Activated CD4-positive, alpha-beta memory T cell treated with anti-CD3 and anti-CD28 coated beads for 36 hours (primary cell): ENCODE measurements around the gene MED13L. TPM values are rescaled to one million over a fixed set of nuclear protein-coding genes. Genes with fewer than 3 reads are reported as not detected.
A peak's percentile ranks its signal among the peaks of the same experiment; 100 is the strongest.

ENCODE experiments used
- CTCF ChIA-PET: fragments of 350-600 bp; sonication (Branson Sonifier 250); formaldehyde crosslinking; loops from one replicate; lab custom pipeline; 2021; ENCODE audit warnings: antibody characterized with exemption, inconsistent platforms; lab: Charles Lee
- POLR2A ChIA-PET: fragments of 350-600 bp; sonication (Branson Sonifier 250); formaldehyde crosslinking; loops from one replicate; lab custom pipeline; 2021; ENCODE audit warnings: antibody characterized with exemption; lab: Charles Lee
- DNase-seq: peaks from one replicate; pipeline ENCODE4 v3.0.0-alpha.2; 2020
- H3K27ac Mint-ChIP-seq: one replicate; pipeline ENCODE4 v1.8.0; 2021; ENCODE audit warnings: mixed read lengths
- H3K27me3 Mint-ChIP-seq: one replicate; pipeline ENCODE4 v1.8.0; 2021; ENCODE audit warnings: mixed read lengths
- H3K36me3 Mint-ChIP-seq: one replicate; pipeline ENCODE4 v1.8.0; 2021; ENCODE audit warnings: mixed read lengths
- H3K4me1 Mint-ChIP-seq: one replicate; pipeline ENCODE4 v1.8.0; 2021; ENCODE audit warnings: low read depth, mixed read lengths
- H3K4me3 Mint-ChIP-seq: one replicate; pipeline ENCODE4 v1.8.0; 2021; ENCODE audit warnings: mild to moderate bottlenecking, mixed read lengths
- H3K9me3 Mint-ChIP-seq: one replicate; pipeline ENCODE4 v1.8.0; 2021; ENCODE audit warnings: mixed read lengths
- intact Hi-C: fragments of 100-400 bp; cut with micrococcal nuclease; formaldehyde crosslinking; loops from one replicate; pipeline ENCODE4 v1.15.1; 2023
- total RNA-seq, 2 experiments: library from RNA; stranded (reverse); gene quantifications; one replicate each; pipeline ENCODE4 v1.2.3, GENCODE V29; 2021

The MED13L gene
- total RNA-seq, 2 experiments from 2014 or later: 37.7 to 41.4 TPM

DNA sequence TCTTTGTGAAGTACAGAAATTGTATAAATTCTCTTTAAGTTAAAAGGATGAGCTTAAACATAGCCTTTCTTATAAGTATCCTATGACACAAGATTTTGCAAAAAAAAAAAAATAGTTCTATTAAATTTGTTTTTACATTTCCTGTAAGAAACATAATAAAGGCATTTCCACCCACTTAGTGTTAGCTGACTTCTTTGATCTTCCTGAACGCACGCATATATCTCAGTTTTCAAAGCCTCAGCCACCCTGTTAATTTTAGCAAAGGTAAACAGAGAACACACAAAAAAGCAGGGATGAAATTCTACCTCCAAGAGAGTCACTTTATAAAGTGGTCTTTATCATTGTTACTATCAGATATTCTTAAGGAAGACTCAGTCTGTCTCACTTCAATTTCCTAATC, 277.9 kb downstream of the MED13L start:
- Mint-ChIP-seq H3K27me3 (no peaks in the 10 kb centered on the region), H3K4me3 (no peak overlapping the region), H3K9me3 (no peaks in the 10 kb centered on the region), H3K27ac (peak overlapping the region; percentile 28), H3K36me3 (peaks cover 8% of the 10 kb centered on the region), H3K4me1 (peaks cover 8% of the 10 kb centered on the region)
- ChIA-PET CTCF (interaction anchor here (0.6 to 2.2 kb wide), 10 partner anchors 11 to 723 kb away, joined by 3 to 15 read pairs (median 3); no protein-coding TSS in a partner anchor), POLR2A (no interaction called here)
- intact Hi-C loops: loop anchor here (2.0 to 10.0 kb wide), 5 partner anchors 198 to 705 kb away; partner anchors contain the start of gene MED13L
- no peak for DNase-seq

DNA sequence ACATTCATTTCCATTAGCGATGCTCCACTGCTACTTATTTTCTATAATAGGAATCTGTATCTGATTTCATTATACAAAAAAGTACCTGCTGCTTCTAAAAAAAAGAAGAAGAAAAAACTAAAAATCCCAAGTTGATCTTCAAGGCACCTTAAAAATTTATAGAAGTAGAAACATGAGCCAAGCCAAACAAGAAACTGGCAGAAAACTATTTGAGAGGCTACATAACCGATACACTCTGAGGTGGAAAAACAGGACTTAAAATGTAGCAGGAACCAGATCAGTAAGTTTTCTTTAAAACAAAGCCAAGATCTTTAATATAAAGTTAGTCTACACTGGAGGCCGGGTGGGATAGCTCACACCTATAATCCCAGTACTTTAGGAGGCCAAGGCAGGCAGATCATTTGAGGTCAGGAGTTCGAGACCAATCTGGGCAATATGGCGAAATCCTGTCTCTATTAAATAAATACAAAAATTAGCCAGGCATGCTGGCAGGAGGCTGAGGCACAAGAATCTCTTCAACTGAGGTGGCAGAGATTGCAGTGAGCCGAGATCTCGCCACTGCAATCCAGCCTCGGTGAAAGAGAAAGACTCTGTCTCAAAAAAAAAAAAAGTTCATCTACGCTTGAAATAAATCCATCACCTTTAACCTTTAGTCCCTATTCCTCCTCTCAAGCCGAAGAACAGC, 278.6 kb downstream of the MED13L start:
- Mint-ChIP-seq H3K4me3 (no peak overlapping the region), H3K4me1 (peaks cover 4% of the 10 kb centered on the region), H3K9me3 (no peaks in the 10 kb centered on the region), H3K36me3 (peaks cover 9% of the 10 kb centered on the region), H3K27ac (peak overlapping the region; percentile 28), H3K27me3 (no peaks in the 10 kb centered on the region)
- ChIA-PET POLR2A (no interaction called here), CTCF (interaction anchor here (0.6 to 2.2 kb wide), 21 partner anchors 10 to 724 kb away, joined by 3 to 15 read pairs (median 3); no protein-coding TSS in a partner anchor)
- DNase-seq: no peak
- intact Hi-C loops: loop anchor here (2.0 to 10.0 kb wide), 5 partner anchors 198 to 706 kb away; partner anchors contain the start of gene MED13L

DNA sequence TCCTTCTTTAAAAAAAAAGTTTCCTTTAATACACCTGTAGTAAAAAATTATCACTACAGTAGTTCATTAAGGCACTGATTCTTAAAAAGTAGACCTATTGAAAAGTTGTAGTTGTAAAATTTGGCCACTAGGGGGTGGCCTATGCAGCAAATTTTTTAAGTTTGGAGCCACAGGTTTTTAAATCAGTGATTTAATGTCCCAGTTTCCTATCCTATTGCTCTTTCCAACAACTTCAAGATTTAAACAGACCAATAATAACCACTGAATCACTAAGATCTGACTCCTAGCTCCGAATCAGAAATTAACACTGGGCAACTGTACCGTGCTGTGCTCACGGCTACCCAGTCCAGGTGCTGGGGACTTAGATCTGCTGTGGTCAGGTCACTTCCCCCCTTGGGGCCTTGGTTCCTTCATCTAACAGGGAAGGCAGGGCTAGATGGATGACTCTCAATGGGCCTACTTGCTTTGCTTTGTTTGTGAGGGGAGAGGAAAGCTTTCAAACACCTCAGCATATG, 279.3 kb downstream of the MED13L start:
- peaks cover 12% of the 10 kb centered on the region for H3K36me3 Mint-ChIP-seq
- intact Hi-C loops: loop anchor here (2.0 to 10.0 kb wide), 5 partner anchors 199 to 707 kb away; partner anchors contain the start of gene MED13L
- no peak overlapping the region for H3K27ac Mint-ChIP-seq
- no peaks in the 10 kb centered on the region for H3K9me3 Mint-ChIP-seq
- POLR2A ChIA-PET: no interaction called here
- CTCF ChIA-PET: interaction anchor here (0.7 to 2.2 kb wide), 25 partner anchors 8 to 711 kb away, joined by 3 to 15 read pairs (median 4); no protein-coding TSS in a partner anchor
- peak; percentile 13 for DNase-seq
- no peak overlapping the region for H3K4me3 Mint-ChIP-seq
- peaks cover 4% of the 10 kb centered on the region for H3K4me1 Mint-ChIP-seq
- no peaks in the 10 kb centered on the region for H3K27me3 Mint-ChIP-seq

DNA sequence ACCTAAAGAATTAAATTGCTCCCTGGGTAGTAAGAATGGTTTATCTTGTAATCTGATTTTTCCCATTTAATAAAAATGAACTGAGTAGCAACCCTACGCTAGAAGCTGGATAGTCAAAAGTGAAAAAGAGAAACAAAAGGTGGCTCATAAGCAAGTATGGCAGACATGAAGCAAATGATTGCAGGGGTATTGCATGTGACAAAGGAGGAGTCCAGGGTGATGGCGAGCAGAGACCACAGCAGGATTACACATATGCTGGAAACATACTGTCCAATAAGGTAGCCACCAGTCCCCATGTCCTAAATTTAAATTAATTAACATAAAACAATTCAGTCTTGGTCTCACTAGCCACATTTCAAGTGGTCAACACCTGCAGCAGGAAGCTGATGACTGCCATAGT, 283.8 kb downstream of the MED13L start:
- H3K4me3 Mint-ChIP-seq: no peak overlapping the region
- ChIA-PET CTCF (interaction anchor here (2.0 kb wide), 1 partner anchor 243 kb away, joined by 6 read pairs; no protein-coding TSS in a partner anchor), POLR2A (interaction anchor here (0.5 kb wide), 1 partner anchor 283 kb away, joined by 4 read pairs; no protein-coding TSS in a partner anchor)
- no peaks in the 10 kb centered on the region for H3K27me3 Mint-ChIP-seq
- no peaks in the 10 kb centered on the region for H3K9me3 Mint-ChIP-seq
- peaks cover 22% of the 10 kb centered on the region for H3K4me1 Mint-ChIP-seq
- peaks cover 24% of the 10 kb centered on the region for H3K36me3 Mint-ChIP-seq
- no peak overlapping the region for H3K27ac Mint-ChIP-seq
- no peak for DNase-seq
- intact Hi-C loops: loop anchor here (10.0 kb wide), 1 partner anchor 711 kb away; no protein-coding TSS in a partner anchor

DNA sequence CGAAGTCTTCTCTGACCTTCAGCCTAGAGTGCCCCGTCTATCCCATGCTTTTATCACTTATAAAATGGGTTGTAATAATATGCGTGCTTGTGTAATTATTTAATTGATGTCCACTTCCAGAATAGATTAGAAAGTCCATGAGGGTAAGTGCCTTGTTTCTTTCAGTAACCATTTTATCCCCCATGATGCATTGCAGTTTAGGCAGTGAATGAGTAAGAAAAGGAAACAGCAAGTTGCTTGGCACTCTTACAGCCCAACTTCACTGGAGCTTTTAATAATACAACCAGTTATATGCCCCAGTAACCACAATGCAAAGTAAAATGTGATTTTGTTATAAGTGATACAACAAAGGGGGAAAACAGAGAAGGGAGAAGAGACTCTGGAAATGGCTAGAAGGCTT, 287.3 kb downstream of the MED13L start:
- peaks cover 25% of the 10 kb centered on the region for H3K4me1 Mint-ChIP-seq
- H3K27ac Mint-ChIP-seq: no peak overlapping the region
- H3K4me3 Mint-ChIP-seq: no peak overlapping the region
- DNase-seq: no peak
- POLR2A ChIA-PET: no interaction called here
- intact Hi-C loops: loop anchor here (10.0 kb wide), 1 partner anchor 715 kb away; no protein-coding TSS in a partner anchor
- H3K36me3 Mint-ChIP-seq: peaks cover 29% of the 10 kb centered on the region
- CTCF ChIA-PET: interaction anchor here (1.1 to 3.2 kb wide), 2 partner anchors 8 to 246 kb away, joined by 3 to 15 read pairs; no protein-coding TSS in a partner anchor
- H3K9me3 Mint-ChIP-seq: no peaks in the 10 kb centered on the region
- H3K27me3 Mint-ChIP-seq: no peaks in the 10 kb centered on the region

DNA sequence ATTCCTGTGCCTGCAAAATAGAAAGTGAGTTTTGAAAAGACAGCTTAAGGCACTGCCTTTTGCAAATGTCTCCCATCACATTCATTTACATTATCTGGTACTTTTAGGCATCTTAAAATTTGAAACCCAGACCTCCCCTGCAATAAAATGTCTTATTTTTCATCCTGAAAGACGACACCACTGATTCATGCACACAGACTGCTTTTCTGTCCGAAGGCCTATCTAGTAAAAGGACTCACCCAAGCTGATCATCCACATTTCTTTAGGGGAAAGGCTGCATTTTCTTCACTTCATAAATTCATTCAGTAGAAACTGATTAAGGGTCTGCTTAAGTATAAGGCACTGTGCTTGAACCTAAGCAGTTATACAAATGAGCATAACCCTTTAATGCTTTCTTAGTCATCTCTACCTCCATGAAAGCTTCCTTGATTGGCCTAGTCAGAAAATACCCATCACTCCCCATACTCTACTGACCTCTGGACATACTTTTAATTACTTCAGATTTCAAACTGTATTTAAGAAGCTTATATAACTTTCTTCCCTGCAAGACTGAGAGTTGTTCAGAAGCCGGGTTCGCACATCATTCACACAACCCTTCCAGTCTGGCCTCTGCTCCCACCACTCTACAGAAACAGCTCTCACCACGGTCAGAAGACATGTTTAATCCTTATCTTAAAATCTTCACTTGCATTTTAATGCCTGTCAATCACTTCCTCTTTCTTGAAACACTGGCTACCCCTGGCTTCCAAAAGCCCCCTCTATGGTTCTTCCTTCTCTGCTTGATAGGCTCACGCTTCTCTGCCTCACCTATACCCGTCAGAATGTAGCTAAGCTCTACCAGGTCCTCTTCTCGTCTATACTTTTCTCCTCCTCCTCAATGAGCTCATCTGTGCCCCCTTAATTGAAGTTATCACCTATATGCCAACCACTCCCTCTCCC, 288.6 kb downstream of the MED13L start:
- ChIA-PET CTCF (interaction anchor here (1.2 to 3.2 kb wide), 3 partner anchors 9 to 247 kb away, joined by 5 to 15 read pairs (median 6); no protein-coding TSS in a partner anchor), POLR2A (no interaction called here)
- H3K27me3 Mint-ChIP-seq: no peaks in the 10 kb centered on the region
- H3K4me3 Mint-ChIP-seq: no peak overlapping the region
- H3K36me3 Mint-ChIP-seq: peaks cover 30% of the 10 kb centered on the region
- no peaks in the 10 kb centered on the region for H3K9me3 Mint-ChIP-seq
- intact Hi-C loops: no loop called here
- H3K27ac Mint-ChIP-seq: no peak overlapping the region
- H3K4me1 Mint-ChIP-seq: peaks cover 25% of the 10 kb centered on the region
- no peak for DNase-seq

DNA sequence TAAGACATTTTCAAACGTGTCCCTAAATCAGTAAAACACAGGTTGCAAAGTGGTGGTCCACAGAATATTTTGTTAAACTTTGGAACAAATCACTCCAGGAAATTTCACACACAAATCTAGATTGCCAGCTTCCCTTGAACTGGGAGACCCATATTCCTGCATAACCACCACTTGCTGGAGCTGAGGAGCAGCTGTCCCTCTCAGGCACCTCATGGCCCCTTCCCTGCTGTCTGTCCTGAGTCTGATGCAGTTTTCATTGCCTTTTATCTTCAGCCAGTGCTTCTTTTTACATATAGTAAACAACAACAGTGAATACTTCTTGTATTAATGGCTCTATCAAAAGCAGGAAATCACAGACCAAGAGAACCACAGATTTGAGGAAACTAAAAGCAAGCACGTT, 289.3 kb downstream of the MED13L start:
- Mint-ChIP-seq H3K4me1 (peaks cover 25% of the 10 kb centered on the region), H3K27ac (no peak overlapping the region), H3K27me3 (no peaks in the 10 kb centered on the region), H3K9me3 (no peaks in the 10 kb centered on the region), H3K4me3 (no peak overlapping the region), H3K36me3 (peaks cover 27% of the 10 kb centered on the region)
- ChIA-PET POLR2A (no interaction called here), CTCF (interaction anchor here (1.2 to 3.2 kb wide), 3 partner anchors 10 to 248 kb away, joined by 5 to 15 read pairs (median 6); no protein-coding TSS in a partner anchor)
- DNase-seq: no peak
- intact Hi-C loops: no loop called here

DNA sequence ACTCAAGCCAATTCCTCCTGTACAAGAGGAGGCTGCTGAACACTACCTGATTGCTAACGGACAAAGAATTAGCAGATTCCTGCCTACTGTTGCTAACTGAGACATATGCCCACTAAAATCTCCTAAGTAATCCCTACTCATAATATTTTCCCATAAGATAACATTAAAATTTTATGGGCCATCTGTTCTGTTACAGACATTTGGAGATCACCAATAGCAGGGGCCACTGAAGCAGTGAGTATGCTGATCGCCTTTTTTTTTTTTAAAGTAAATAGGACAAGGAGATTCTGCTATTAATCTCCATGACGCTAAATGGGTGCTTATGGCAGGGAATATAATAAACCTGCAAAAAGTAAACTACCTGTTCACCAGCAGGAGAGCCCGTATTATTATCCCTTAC, 292.9 kb downstream of the MED13L start:
- CTCF ChIA-PET: no interaction called here
- intact Hi-C loops: no loop called here
- H3K9me3 Mint-ChIP-seq: no peaks in the 10 kb centered on the region

DNA sequence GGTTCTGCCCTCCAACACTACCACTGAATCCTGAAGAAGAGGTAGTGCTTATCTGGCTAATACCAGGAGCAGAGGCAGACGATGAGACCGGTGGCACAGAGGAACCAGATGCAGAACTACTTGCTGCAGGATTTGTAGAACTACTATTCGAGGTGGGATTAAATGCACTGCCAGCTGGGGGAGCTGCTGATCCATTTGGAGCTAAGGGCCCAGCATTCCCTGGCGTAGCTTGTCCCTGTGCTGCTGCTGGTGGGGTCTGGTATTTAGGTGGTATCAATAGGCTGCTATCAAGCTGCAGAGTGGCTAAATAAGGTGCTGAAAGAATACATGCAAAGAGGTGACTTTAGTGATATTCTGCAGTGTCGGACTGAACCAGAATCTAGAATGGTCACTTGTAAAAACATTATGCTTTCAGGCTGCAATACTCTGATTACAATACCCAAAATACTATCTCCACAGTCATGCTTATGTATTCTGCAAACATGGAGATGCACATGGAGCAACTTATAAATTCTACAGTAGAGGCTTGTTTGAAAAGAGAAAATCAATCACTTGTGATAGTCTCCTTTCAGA, 294.2 kb downstream of the MED13L start:
- ChIA-PET CTCF (interaction anchor here (0.5 to 1.3 kb wide), 7 partner anchors 14 to 627 kb away, joined by 3 to 4 read pairs (median 3); no protein-coding TSS in a partner anchor), POLR2A (no interaction called here)
- peak; percentile 21 for DNase-seq
- no peaks in the 10 kb centered on the region for H3K27me3 Mint-ChIP-seq
- H3K4me3 Mint-ChIP-seq: no peak overlapping the region
- no peak overlapping the region for H3K27ac Mint-ChIP-seq
- H3K4me1 Mint-ChIP-seq: no peaks in the 10 kb centered on the region
- intact Hi-C loops: no loop called here
- no peaks in the 10 kb centered on the region for H3K9me3 Mint-ChIP-seq
- peaks cover 28% of the 10 kb centered on the region for H3K36me3 Mint-ChIP-seq

More for the DNA sequence above, 292.9 kb downstream of the MED13L start:
- POLR2A ChIA-PET: no interaction called here
- Mint-ChIP-seq H3K36me3 (peaks cover 27% of the 10 kb centered on the region), H3K27ac (no peak overlapping the region), H3K27me3 (no peaks in the 10 kb centered on the region), H3K4me1 (peaks cover 12% of the 10 kb centered on the region), H3K4me3 (no peak overlapping the region)
- no peak for DNase-seq

DNA sequence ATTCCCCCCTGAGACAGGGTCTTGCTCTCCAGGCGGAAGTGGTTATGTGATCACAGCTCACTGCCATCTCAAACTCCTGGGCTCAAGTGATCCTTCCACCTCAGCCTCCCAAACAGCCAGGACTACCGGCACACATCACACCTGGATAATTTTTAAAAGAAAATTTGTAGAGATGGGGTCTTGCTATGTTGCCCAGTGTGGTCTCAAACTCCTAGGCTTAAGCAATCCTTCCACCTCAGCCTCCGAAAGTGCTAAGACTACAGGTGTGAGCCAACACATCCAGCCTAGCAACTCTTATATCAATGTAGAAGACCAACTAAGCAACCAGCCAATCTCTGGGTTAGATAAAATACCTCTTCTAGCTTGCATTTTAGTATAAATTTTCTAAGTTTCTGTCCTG, 297.2 kb downstream of the MED13L start:
- H3K27ac Mint-ChIP-seq: no peak overlapping the region
- no peak for DNase-seq
- peaks cover 24% of the 10 kb centered on the region for H3K36me3 Mint-ChIP-seq
- ChIA-PET POLR2A (no interaction called here), CTCF (no interaction called here)
- H3K27me3 Mint-ChIP-seq: no peaks in the 10 kb centered on the region
- no peaks in the 10 kb centered on the region for H3K9me3 Mint-ChIP-seq
- H3K4me3 Mint-ChIP-seq: no peak overlapping the region
- intact Hi-C loops: no loop called here
- H3K4me1 Mint-ChIP-seq: no peaks in the 10 kb centered on the region

DNA sequence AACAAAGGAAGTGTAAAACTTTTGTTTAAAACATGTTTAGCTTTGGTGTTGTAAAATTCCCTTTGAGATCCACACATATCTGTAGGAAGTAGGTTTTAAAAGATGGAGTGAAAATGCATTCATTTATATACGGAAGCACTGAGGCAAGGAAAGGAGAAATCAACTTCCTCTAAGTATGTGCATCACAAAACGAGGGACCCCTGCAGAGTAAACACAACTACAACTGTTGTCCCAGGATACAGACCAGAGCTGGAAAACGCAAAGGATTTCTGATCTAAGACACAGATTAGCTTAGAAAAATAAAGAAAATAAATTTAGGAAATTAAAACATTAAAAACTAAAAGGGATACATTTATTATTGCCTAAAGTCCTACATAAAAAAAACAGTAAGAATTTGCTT, 297.6 kb downstream of the MED13L start:
- H3K9me3 Mint-ChIP-seq: no peaks in the 10 kb centered on the region
- ChIA-PET CTCF (no interaction called here), POLR2A (no interaction called here)
- H3K27ac Mint-ChIP-seq: no peak overlapping the region
- no peak overlapping the region for H3K4me3 Mint-ChIP-seq
- no peaks in the 10 kb centered on the region for H3K4me1 Mint-ChIP-seq
- intact Hi-C loops: no loop called here
- H3K36me3 Mint-ChIP-seq: peaks cover 29% of the 10 kb centered on the region
- H3K27me3 Mint-ChIP-seq: no peaks in the 10 kb centered on the region
- no peak for DNase-seq
